Keratinocyte (primary cell): ENCODE data around the gene PRAME.

Experiments used
- CTCF ChIP-seq, 3 experiments: IDR thresholded peaks in 1 of 3; conservative IDR thresholded peaks in 1 of 3; optimal IDR thresholded peaks in 1 of 3; 2 replicates in 2 of 3; 3 replicates in 1 of 3; pipeline versions ENCODE3 to v1.5.1; 2011; ENCODE audit warnings: low read length in 3 of 3, mild to moderate bottlenecking in 3 of 3, moderate library complexity in 2 of 3, control low read depth in 1 of 3, inconsistent platforms in 1 of 3; ENCODE audit not compliant: insufficient read depth in 2 of 3; ENCODE audit errors: extremely low read depth in 1 of 3
- EZH2 ChIP-seq: IDR thresholded peaks from one replicate; pipeline ENCODE4 v1.6.1; 2012; ENCODE audit warnings: inconsistent platforms, mild to moderate bottlenecking, low read length, moderate library complexity

DNA sequence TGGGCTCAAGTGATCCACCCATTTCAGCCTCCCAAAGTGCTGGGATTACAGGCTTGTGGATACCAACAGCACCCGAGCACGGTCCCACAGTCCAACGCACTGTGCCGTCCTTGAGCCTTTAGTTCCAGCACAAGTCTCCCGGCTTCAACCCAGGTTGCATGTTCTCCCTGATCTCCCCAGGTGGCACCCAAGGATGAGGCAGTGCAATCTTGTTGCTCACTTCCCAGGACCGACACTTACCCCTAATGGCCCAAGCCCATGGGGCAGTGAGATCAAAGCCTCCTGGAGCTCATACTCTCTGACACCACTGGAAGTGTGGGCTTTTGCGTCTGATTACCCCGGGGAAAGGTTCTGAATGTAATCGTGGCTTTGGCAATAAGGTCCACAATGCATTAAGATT is 3.5 kb downstream of the PRAME start:
- TF ChIP-seq CTCF (optimal IDR thresholded peaks at IDR 0.05 in 1 of 3, IDR thresholded peaks at IDR 0.05 in 1 of 3, conservative IDR thresholded peaks at IDR 0.05 in 1 of 3; ENCODE audit: extremely low read depth in 1 of 3, insufficient read depth in 2 of 3, low read length in 3 of 3) = no peak
- no peak for TF ChIP-seq EZH2
